WERI-Rb-1 (cell line): ENCODE measurements around the gene IFNA2.
A peak's percentile ranks its signal among the peaks of the same experiment; 100 is the strongest.

Experiments
- DNase-seq: peaks from one replicate; pipeline ENCODE4 v3.0.0-alpha.2; 2020
- H3K27ac ChIP-seq: fragments of 250-450 bp; sonication (Bioruptor Pico); 2 replicates; pipeline ENCODE4 v1.5.1; 2020; ENCODE audit warnings: mild to moderate bottlenecking, moderate library complexity
- H3K27me3 ChIP-seq: fragments of 250-450 bp; sonication (Bioruptor Pico); 2 replicates; pipeline ENCODE4 v1.5.1; 2021; ENCODE audit warnings: mild to moderate bottlenecking, low read depth, moderate library complexity; ENCODE audit not compliant: insufficient read depth, severe bottlenecking
- H3K36me3 ChIP-seq: fragments of 250-450 bp; sonication (Bioruptor Pico); 2 replicates; pipeline ENCODE4 v1.5.1; 2020; ENCODE audit warnings: mild to moderate bottlenecking, moderate library complexity
- H3K4me3 ChIP-seq: 2 replicates; pipeline ENCODE4 v1.5.1; 2011; ENCODE audit warnings: low read depth, mild to moderate bottlenecking, control low read depth, low read length
- H3K9me3 ChIP-seq: fragments of 250-450 bp; sonication (Bioruptor Pico); 2 replicates; pipeline ENCODE4 v1.5.1; 2021; ENCODE audit warnings: mild to moderate bottlenecking, moderate library complexity; ENCODE audit not compliant: severe bottlenecking
- CTCF ChIP-seq: IDR thresholded peaks from 2 replicates; pipeline ENCODE4 v1.5.1; 2011; ENCODE audit warnings: low read depth, mild to moderate bottlenecking, control low read depth, inconsistent platforms, low read length

The IFNA2 gene

DNA sequence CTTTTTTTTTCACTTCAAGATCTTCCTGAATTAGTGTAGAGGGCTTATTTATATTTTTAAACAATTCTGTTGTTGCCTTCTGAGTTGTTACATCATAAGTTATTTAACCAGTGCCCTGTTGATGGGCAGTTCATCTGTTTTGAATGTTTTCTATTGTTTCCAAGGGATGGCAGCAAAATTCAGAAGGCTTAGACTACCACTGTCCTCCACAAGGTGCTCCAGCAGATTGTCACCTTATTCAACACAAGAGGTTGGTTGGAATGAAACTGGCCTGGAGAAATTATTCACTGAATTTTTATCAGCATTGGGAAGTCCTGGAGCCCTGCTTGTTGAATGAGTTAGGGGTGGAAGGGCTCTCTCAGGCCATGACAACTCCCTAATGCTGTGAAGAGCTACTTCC is 48.7 kb downstream of the IFNA2 start:
- no peak for TF ChIP-seq CTCF
- Histone ChIP-seq H3K27me3 (no peaks in the 10 kb centered on the region), H3K4me3 (no peak overlapping the region), H3K36me3 (peaks cover 22% of the 10 kb centered on the region), H3K9me3 (no peaks in the 10 kb centered on the region), H3K27ac (no peak overlapping the region)
- DNase-seq, result no peak

DNA sequence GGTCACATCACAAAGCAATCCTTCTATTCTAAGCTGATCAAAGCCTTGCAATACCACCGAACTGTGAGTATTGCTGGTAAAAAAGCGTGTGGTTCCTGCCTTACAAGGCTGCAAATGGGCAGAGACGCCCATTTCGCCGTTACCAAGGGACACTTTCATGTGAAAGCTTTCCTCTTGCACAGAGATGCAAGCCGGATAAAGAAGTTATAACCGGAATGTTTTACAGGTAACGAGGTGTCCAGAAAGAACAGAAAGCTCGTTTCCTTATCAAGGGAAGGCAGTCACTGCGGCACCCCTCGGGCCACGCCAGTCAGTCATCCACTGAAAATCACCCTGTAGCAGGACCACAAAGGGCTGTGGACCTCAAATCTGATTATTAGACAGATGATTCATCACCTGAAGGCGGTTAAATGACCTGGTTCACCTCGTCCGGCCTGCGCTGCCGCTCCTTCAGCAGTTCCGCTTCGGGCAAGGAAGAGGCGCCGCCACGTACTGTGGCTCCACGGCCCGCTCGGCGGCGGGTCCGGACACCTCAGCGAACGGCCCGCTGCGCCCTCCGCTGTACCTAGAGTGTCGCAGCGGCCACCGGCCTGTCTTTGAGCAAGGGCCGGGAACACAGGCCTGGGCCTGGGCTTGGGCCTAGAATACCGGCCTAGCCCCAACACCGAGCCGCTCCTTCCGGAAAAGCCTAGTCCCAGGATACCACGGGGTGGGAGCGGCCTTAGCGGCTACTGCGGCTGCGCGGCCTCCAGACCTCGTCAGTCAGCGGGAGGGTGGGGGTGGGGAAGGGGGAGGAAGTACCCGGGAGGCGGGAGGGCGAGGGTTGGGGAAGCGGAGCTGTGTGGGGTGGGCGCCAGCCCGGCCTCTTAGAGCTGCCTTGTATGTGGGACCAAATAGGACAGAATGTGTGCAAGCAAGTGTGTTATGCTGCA is 50.2 kb downstream of the IFNA2 start, which contains the start of gene KLHL9:
Gene KLHL9, minus strand, starts transcription at position 704 of the 932 bp plus-strand sequence. Its CDS starts 545 bp downstream, at position 159.
- peak within 1 kb of the TSS; percentile 86 for H3K4me3 ChIP-seq
- no peak for TF ChIP-seq CTCF
- peak within 1 kb of the TSS; percentile 91 for H3K27ac ChIP-seq
- peaks cover 22% of the 10 kb centered on the region for H3K36me3 ChIP-seq
- H3K27me3 ChIP-seq, result no peaks in the 10 kb centered on the region
- DNase-seq, result peak; percentile 93
- no peaks in the 10 kb centered on the region for H3K9me3 ChIP-seq
